ENCODE results near the gene PCBD2.
"Not testable (repeated sequence)": the region's sequence is repeated elsewhere in the genome, so short reads cannot be mapped to it uniquely, and the experiment has no call there.

The PCBD2 gene

GRCh38 chr5:134904610-134905245 lies at the start of gene PCBD2:
Gene PCBD2 (plus strand): TSS chr5:134905131. CDS start chr5:134905140, 9 bp downstream.
- peak; percentile 92 to 94 for DNase-seq

GRCh38 chr5:134856465-134856864 lies 48.5 kb upstream of the PCBD2 start:
- DNase-seq, result not testable (repeated sequence)

GRCh38 chr5:134857401-134857800 lies 47.5 kb upstream of the PCBD2 start:
- DNase-seq, result no peak

GRCh38 chr5:134864707-134865106 lies 40.2 kb upstream of the PCBD2 start:
- DNase-seq, result no peak

GRCh38 chr5:134873494-134873893 lies 31.4 kb upstream of the PCBD2 start:
- DNase-seq, result peak in 1 of 2 donors; percentile 29

GRCh38 chr5:134873987-134874830 lies 30.7 kb upstream of the PCBD2 start, which contains the start of gene TXNDC15:
Gene TXNDC15 (plus strand): TSS chr5:134874371. CDS start chr5:134874428, 57 bp downstream.
- peak; percentile 77 to 83 for DNase-seq

- peak; percentile 6 to 30 for DNase-seq
Observed at GRCh38 chr5:134874831-134875655, 29.9 kb upstream of the PCBD2 start.

- peak in 1 of 2 donors; percentile 8 for DNase-seq
Observed at GRCh38 chr5:134877159-134877558, 27.8 kb upstream of the PCBD2 start.

GRCh38 chr5:134878403-134878802 lies 26.5 kb upstream of the PCBD2 start:
- no peak for DNase-seq

GRCh38 chr5:134879456-134879855 lies 25.5 kb upstream of the PCBD2 start:
- no peak for DNase-seq

- DNase-seq, result not testable (repeated sequence)
Observed at GRCh38 chr5:134880937-134881336, 24.0 kb upstream of the PCBD2 start.

GRCh38 chr5:134881711-134882110 lies 23.2 kb upstream of the PCBD2 start:
- DNase-seq, result not testable (repeated sequence)

- DNase-seq, result no peak
Observed at GRCh38 chr5:134887593-134888159, 17.3 kb upstream of the PCBD2 start.

GRCh38 chr5:134889335-134889734 lies 15.6 kb upstream of the PCBD2 start:
- no peak for DNase-seq

GRCh38 chr5:134891473-134891872 lies 13.5 kb upstream of the PCBD2 start:
- no peak for DNase-seq

GRCh38 chr5:134892282-134892681 lies 12.6 kb upstream of the PCBD2 start:
- DNase-seq, result no peak

GRCh38 chr5:134892926-134893325 lies 12.0 kb upstream of the PCBD2 start:
- DNase-seq, result no peak

- DNase-seq, result no peak
Observed at GRCh38 chr5:134893748-134894505, 11.0 kb upstream of the PCBD2 start.

GRCh38 chr5:134902071-134902801 lies 2.7 kb upstream of the PCBD2 start:
- DNase-seq, result peak in 1 of 2 donors; percentile 24

- peak; percentile 36 to 75 for DNase-seq
Observed at GRCh38 chr5:134905246-134905996, 490 bp downstream of the PCBD2 start.
